NCI-H2227 (cell line): Measurements from ENCODE around the gene CDKL2.
"Not testable (repeated sequence)": the region's sequence is repeated elsewhere in the genome, so short reads cannot be mapped to it uniquely, and the experiment has no call there.

Experiments
- DNase-seq: peaks from one replicate; lab custom pipeline; 2025; ENCODE audit not compliant: unreplicated experiment; lab: John Stamatoyannopoulos, UW

Gene CDKL2

GRCh38 chr4:75630174-75630936 lies at the start of gene CDKL2:
Gene CDKL2, minus strand, starts transcription at chr4:75630528. Its CDS starts 4,540 bp downstream, at chr4:75625988.
- DNase-seq = peak; percentile 91

GRCh38 chr4:75678965-75679364 lies 48.6 kb upstream of the CDKL2 start:
- DNase-seq = no peak

DNA sequence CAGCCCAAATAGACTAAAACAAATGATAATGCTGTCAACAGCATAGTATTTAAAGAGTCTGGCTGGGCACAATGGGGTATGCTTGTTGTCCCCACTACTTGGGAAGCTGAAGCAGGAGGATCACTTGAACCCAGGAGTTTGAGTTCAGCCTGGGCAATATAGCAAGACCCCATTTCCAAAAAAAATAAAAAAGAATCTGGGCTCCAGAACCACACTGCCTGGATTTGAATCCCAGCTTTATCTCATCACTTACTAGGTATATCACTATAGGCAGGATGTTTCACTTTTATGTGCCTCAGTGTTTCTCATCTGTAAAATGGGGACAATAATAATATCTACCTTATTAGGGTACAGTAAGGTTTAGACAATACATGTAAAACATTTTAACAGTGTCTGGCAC lies 48.1 kb upstream of the CDKL2 start:
- DNase-seq = no peak

DNA sequence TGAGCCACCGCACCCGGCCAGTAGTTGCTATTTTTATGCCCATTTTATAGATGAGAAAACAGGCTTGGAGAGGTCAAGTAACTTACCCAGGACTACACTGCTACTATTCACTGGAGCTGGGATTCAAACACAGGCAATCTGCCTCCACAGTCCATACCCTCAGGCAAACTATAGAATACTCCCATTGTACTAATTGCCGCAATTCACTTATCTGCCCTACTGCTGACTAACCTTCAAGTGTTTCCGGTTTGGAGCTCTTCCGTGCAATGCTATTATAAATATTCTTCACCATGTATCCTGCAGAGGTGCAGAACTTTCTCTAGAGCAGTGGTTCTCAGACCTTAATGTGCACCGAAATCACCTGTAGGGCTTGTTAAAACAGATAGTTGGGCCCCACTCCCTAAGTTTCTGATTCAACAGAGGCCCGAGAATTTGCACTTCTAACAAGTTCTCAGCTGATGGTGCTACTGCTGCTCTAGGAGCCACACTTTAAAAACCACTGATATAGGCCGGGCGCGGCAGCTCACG lies 44.7 kb upstream of the CDKL2 start:
- no peak for DNase-seq

GRCh38 chr4:75673959-75674328 lies 43.6 kb upstream of the CDKL2 start:
- peak; percentile 43 for DNase-seq

GRCh38 chr4:75673027-75673958 lies 43.0 kb upstream of the CDKL2 start, which contains the start of gene G3BP2:
Gene G3BP2, minus strand, starts transcription at chr4:75673411. Its CDS starts 11,386 bp downstream, at chr4:75662025.
- DNase-seq = peak; percentile 98

DNA sequence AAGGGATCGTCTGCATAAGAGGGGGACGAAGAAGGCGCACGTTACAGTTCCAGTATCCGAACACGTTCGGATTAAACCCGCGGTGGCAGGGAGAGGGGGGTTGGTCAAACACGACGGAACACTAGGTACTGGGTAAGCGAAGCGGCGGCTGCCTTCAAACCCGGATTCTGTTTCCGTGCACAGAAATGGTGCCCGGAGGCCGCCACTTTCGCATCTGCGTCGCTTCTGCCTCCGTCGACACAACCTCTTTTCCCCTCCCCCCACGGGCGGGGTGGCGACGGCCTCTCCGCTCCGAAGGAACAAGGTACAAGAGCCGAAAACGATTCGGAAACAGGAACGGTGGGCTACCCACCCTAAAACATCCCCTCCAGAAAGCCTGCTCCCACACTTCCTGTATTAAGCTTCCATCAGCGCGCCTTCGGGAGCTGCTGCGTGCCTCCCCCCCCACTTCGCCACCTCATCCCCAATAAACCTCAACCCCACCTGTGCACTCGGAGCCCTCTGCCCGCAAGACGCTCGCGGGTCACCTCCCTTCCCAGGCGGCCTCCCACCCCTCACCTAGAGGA lies 42.2 kb upstream of the CDKL2 start:
- DNase-seq = peak; percentile 68

DNA sequence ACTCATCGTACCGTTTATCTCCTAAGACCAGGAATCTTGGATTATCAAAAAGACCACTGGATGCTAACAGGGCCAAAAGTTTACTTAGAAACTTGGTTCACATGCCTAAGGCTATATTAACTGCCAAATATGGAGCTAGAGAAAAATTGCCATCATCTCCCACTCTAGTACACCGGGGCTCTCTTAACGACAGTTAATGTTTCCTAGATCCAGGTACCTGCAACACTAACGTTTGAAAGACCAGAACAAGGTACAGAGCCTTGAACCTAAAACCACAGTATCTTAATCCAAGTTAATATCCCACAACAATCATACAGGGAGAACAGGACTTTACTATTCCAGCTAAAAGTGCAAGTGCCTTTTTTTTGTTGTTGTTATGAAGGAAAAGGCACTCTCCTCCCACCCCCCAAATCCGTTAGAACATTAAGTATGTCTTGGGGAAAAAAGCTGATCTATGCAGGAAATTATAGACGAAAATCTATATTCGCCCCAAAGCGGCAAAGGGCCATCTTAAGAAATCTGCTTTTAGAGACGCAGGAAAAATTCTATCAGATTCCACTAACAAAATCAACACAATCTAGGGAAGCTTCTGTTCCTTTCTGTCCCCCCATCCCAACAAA lies 41.6 kb upstream of the CDKL2 start:
- no peak for DNase-seq

DNA sequence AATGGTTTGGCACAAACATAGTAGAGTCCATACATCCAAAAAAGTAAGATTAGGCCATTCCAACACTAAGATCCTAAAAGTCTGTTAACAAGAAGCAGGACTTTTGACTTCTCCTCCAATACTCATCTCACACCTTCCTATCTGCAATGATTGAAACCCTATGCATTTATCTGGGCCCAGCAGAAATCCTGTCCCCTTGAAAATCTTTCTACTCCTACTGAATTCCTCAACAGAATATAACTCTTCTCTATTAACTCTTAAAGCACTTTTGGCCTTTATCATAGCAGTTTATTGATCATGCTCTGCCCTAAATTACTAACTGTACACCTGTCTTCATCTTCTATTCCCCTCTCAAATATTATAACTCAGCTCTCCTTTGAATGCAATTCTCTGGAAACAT lies 38.3 kb upstream of the CDKL2 start:
- no peak for DNase-seq

DNA sequence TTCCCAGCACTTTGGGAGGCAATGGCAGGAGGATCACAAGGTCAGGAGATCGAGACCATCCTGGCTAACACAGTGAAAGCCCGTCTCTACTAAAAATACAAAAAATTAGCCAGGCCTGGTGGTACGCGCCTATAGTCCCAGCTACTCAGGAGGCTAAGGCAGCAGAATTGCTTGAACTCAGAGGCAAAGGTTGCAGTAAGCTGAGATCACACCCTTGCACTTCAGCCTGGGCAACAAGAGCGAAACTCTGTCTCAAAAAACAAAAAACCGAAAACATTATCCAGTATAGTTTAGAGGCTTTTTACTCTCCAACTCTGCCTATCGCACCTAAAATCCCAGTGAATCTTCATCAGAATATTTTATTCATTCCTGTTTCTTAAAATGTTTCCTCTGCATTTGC lies 37.3 kb upstream of the CDKL2 start:
- DNase-seq = not testable (repeated sequence)

DNA sequence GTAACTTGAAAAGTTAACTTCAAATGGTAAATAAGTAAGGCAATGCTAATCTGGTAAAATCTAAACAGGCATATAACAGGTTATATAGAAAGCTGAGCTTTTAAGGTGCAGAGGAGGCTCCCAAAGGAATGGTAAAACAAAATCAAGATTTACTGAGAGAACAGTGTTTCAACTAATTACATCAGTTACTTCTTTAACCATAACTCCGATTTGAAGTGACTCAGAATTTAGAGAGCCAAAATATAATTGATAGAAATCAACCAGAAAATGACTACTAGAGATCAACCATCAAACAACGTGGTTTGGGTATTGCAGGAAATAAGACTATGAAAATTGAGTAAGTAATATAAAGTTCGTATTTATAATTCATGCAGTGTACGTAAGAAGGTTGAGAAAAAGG lies 36.0 kb upstream of the CDKL2 start:
- DNase-seq = no peak

GRCh38 chr4:75664604-75665003 lies 34.3 kb upstream of the CDKL2 start:
- DNase-seq = not testable (repeated sequence)

DNA sequence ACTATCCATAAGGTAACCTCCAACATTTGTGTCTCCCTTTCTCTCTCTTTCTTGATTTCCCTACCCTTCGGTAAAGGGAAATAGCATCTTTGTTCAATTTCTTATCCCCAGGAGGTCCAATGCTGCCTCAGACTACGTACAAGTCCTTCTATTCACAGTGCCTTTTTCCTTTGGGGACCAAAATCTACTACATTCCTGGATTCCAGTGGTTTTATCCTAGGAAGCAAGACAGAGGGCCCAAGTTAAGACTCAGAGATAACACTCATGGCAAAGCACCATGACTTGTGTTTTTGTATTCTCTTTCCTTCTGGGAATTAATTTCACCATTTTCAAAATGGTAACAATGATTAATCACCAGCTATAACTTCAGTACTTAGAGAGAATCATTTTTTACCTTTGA lies 32.3 kb upstream of the CDKL2 start:
- DNase-seq = no peak

GRCh38 chr4:75660491-75660890 lies 30.2 kb upstream of the CDKL2 start:
- DNase-seq = no peak

DNA sequence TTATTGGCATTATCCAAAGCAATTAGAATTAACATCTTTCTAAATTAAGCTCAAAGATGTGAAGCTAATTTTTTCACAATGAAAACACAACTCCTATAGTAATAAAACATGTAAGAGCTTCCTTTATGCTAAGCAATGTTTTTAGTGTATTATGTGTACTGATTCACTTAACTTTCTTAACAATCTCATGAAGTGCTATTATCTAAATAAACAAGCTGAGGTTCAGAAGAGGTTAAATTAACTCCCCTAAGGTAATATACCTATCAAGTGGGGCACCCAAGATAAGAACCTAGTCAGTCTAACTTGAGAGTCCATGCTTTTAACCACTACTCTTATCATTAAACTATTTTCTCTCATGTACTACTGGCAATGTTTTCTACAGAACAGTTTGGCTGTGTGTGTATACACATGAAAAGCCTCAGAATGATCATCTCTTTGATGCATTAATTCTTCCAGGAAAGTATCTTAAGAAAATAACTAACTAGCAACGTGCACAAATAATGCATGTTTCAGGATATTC lies 29.2 kb upstream of the CDKL2 start:
- DNase-seq = no peak

- DNase-seq = no peak
These were observed 28.5 kb upstream of the CDKL2 start for GRCh38 chr4:75658876-75659275.

DNA sequence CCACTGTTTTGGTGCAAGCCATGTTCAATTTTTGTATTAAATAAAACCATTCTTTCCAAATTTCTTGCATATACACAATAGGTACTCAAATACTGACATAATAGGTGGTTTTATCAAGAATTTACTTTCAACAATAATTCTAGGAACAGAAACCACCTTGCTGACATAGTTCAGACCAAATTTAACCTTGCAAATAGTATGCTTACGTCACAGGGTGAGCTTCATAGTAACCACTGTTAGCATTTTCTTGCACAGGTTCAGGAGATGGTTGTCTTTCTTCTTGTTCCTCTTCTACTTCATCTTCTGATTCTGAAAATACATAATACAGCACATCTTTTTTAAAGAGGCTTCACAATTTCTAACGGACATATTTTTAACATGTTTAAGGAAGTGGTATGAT lies 25.2 kb upstream of the CDKL2 start:
- no peak for DNase-seq

DNA sequence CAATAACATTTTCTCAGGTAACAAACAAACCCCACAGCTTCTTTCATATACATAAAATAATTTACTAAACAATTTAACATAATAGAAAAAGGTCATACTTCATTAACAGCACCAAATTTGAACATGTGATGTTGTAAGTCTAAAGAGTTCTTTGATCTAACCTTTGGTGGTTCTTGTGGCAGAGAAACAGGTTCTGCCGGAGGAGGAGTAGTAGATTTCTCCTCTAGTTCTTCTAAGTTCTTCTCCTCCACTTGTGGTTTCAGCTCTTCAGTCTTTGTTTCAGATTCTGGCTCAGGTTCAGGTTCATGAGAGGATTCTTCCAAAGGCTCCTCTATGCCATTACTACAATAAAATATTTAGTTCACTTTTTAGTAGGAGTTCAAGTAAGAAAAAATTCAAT lies 24.6 kb upstream of the CDKL2 start:
- no peak for DNase-seq

- peak; percentile 1 for DNase-seq
These were observed 23.6 kb upstream of the CDKL2 start for GRCh38 chr4:75653845-75654503.

DNA sequence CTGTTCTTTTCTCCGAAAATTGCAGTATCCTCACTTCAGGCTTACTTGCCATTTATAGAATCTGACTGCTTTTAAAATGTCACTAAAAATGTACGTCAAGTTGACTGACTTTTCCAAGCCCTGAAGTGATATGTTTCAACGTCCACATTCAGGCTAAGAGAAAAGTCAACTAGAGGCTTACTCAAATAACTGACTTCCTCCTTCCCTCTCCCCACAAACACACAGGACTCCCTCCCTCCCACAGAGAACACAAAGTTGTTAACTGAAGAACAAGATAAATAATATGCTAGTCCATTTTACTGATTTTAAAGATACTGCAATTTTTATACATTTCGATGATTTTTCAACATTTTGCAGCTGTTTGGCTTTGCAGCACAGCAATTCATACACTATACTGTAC lies 13.8 kb upstream of the CDKL2 start:
- no peak for DNase-seq
